Subcutaneous preadipocyte (primary cell): ENCODE results near the gene ARHGAP8. TPM values are rescaled to one million over a fixed set of nuclear protein-coding genes. Genes with fewer than 3 reads are reported as not detected.

Experiments used
- total RNA-seq: library from RNA; depleted of rRNA; stranded (reverse); fragments of >200 nt; gene quantifications from 2 replicates; pipeline ENCODE4 v1.2.3, GENCODE V29; 2012

ARHGAP8 gene
- total RNA-seq, result not detected in 2 replicates

DNA sequence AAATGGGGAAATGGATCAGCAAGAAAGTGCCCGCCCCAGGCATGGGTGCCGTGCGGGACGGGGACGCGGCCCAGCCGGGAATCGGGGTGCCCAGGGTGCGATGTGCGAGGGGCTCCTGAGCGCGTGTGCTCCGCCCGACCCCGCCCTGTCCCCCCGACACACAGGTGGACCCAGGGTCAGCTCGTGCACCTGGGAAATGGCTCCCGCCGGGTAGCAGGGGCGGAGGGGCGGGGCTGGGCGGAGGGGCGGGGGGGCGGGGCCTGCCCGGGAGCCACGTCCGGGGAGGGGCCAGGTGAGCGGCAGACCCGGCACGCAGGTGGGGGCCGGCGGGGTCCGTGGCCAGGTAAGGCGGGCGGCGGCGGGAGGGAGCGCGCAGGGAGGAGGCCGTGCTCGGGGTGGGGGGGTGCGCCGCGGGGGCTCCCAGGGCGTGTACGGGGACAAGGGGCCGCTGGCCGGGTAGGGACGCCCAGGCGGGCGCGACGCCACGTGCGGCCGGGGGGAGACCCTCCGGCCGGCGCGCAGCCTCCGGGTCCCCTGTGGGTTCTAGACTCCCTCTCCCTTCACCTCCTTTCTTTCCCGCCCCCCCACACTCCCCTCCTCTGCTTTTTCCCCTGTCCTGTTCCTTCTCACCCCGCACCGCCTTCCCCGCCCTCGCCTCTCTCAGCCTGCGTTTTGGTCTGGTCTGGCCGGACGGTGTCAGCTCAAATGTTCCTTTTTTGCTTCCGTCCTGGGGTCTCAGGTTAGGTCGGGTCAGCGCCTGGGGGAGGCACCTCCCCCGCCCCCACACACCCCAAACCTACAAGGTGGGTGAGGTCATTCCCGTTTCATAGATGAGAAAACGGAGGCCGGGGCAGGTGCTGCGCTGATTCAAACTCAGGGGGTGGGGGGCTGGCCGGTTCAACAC lies at the start of gene ARHGAP8:
TSS of gene ARHGAP8 (plus strand) at position 291 of the 904 bp plus-strand sequence. CDS start 33,953 bp downstream, outside the sequence.

Other genes starting within 250 kb of the ARHGAP8 start
- 4.5 and 6.2 TPM in 2 replicates for gene PRR5, start 50.4 kb upstream of the ARHGAP8 start, total RNA-seq